Epithelial cell of proximal tubule (primary cell): ENCODE results near the gene CHD5. TPM values are rescaled to one million over a fixed set of nuclear protein-coding genes. Genes with fewer than 3 reads are reported as not detected.

Source experiments
- DNase-seq: peaks from one replicate; pipeline ENCODE4 v3.0.0-alpha.2; 2011; ENCODE audit warnings: low read depth
- H3K4me3 ChIP-seq: 2 replicates; pipeline ENCODE4 v1.5.1; 2011; ENCODE audit warnings: low read depth, mild to moderate bottlenecking, low read length
- CTCF ChIP-seq: conservative IDR thresholded peaks from 2 replicates; pipeline ENCODE4 v1.5.1; 2012; ENCODE audit warnings: low read depth, mild to moderate bottlenecking, low read length
- total RNA-seq: library from RNA; depleted of rRNA; stranded (reverse); fragments of >200 nt; gene quantifications from 2 replicates; pipeline ENCODE4 v1.2.3, GENCODE V29; 2015

The CHD5 gene
- total RNA-seq, 1 donor from 2014 or later: under 0.01 TPM

GRCh38 chr1:6074192-6074901 is 105.8 kb downstream of the CHD5 start:
- no peak for DNase-seq
- no peak overlapping the region for H3K4me3 ChIP-seq
- TF ChIP-seq CTCF: no peak

- no peak for TF ChIP-seq CTCF
- H3K4me3 ChIP-seq: no peak overlapping the region
- no peak for DNase-seq
Observed at GRCh38 chr1:6073480-6074053, 106.6 kb downstream of the CHD5 start.

- H3K4me3 ChIP-seq: no peak overlapping the region
- no peak for DNase-seq
- TF ChIP-seq CTCF: no peak
Observed at GRCh38 chr1:6072774-6073479, 107.2 kb downstream of the CHD5 start.

GRCh38 chr1:6071219-6071618 is 108.9 kb downstream of the CHD5 start:
- no peak for TF ChIP-seq CTCF
- no peak overlapping the region for H3K4me3 ChIP-seq
- no peak for DNase-seq

- no peak for TF ChIP-seq CTCF
- H3K4me3 ChIP-seq: no peak overlapping the region
- DNase-seq: no peak
Observed at GRCh38 chr1:6070450-6070974, 109.6 kb downstream of the CHD5 start.

GRCh38 chr1:6069573-6069972 is 110.5 kb downstream of the CHD5 start:
- no peak for DNase-seq
- no peak overlapping the region for H3K4me3 ChIP-seq
- no peak for TF ChIP-seq CTCF
